H1 (cell line): Measurements from ENCODE around the gene CASP5. TPM values are rescaled to one million over a fixed set of nuclear protein-coding genes. Genes with fewer than 3 reads are reported as not detected.

ENCODE experiments used
- CTCF ChIA-PET: fragments of 300-600 bp; sonication (Branson Sonifier 250); formaldehyde crosslinking; loops from one replicate; lab custom pipeline; 2021; ENCODE audit not compliant: partially characterized antibody; lab: Charles Lee
- POLR2A ChIA-PET: fragments of 300-600 bp; sonication (Branson Sonifier 250); formaldehyde crosslinking; loops from one replicate; lab custom pipeline; 2021; ENCODE audit warnings: inconsistent platforms; ENCODE audit not compliant: partially characterized antibody; lab: Charles Lee
- DNase-seq, 2 experiments: peaks; one replicate each; pipeline versions ENCODE4 v3.0.0 to v3.0.0-alpha.2; 2010 to 2022; ENCODE audit warnings: low spot score in 2 of 2, low read depth in 1 of 2, mixed read lengths in 1 of 2
- FAIRE-seq: peaks from 2 replicates; lab custom pipeline; 2011; peaks lifted over from hg19 to GRCh38; lab: Jason Lieb, UNC
- H2AFZ ChIP-seq: 2 replicates; pipeline ENCODE4 v1.8.1; 2012; ENCODE audit warnings: low read length, inconsistent platforms
- H2AK5ac ChIP-seq: 2 replicates; pipeline ENCODE4 v1.6.1; 2013; ENCODE audit warnings: low read depth, low read length
- H2BK120ac ChIP-seq: replicated peaks from 2 replicates; pipeline ENCODE3; 2013; ENCODE audit warnings: low read depth, low read length, inconsistent platforms
- H2BK12ac ChIP-seq: 2 replicates; pipeline ENCODE4 v1.6.1; 2013; ENCODE audit warnings: low read depth, low read length
- H2BK15ac ChIP-seq: 2 replicates; pipeline ENCODE4 v1.6.1; 2013; ENCODE audit warnings: low read length
- H2BK20ac ChIP-seq: 2 replicates; pipeline ENCODE4 v1.6.1; 2013; ENCODE audit warnings: low read length
- H2BK5ac ChIP-seq: 2 replicates; pipeline ENCODE4 v1.6.1; 2013; ENCODE audit warnings: low read depth, low read length
- H3K14ac ChIP-seq: 2 replicates; pipeline ENCODE4 v1.6.1; 2013; ENCODE audit warnings: inconsistent platforms; ENCODE audit not compliant: insufficient read length
- H3K18ac ChIP-seq: 2 replicates; pipeline ENCODE4 v1.6.1; 2013; ENCODE audit warnings: low read length; ENCODE audit errors: extremely low read depth
- H3K23ac ChIP-seq: 2 replicates; pipeline ENCODE4 v1.6.1; 2013; ENCODE audit warnings: inconsistent platforms; ENCODE audit not compliant: insufficient read length
- H3K23me2 ChIP-seq: 2 replicates; pipeline ENCODE4 v1.6.1; 2013; ENCODE audit warnings: low read depth, low read length
- H3K27ac ChIP-seq: 2 replicates; pipeline ENCODE4 v1.6.1; 2011; ENCODE audit warnings: low read depth, low read length, inconsistent platforms
- H3K27me3 ChIP-seq, 4 experiments: replicated peaks in 1 of 4; 1 replicate in 1 of 4; 2 replicates in 3 of 4; pipeline versions ENCODE4 v1.6.1 to v1.8.1; 2011 to 2013; ENCODE audit warnings: low read length in 3 of 4, mild to moderate bottlenecking in 3 of 4, inconsistent platforms in 2 of 4, mixed read lengths in 2 of 4, moderate library complexity in 1 of 4; ENCODE audit not compliant: control insufficient read depth in 3 of 4, insufficient read depth in 3 of 4; ENCODE audit errors: extremely low read depth in 1 of 4
- H3K36me3 ChIP-seq, 4 experiments: 2 replicates each; pipeline versions ENCODE4 v1.6.1 to v1.8.1; 2011 to 2013; ENCODE audit warnings: mild to moderate bottlenecking in 4 of 4, low read length in 3 of 4, moderate library complexity in 2 of 4, control low read depth in 1 of 4, inconsistent platforms in 1 of 4; ENCODE audit not compliant: insufficient read depth in 4 of 4, control insufficient read depth in 2 of 4
- H3K4ac ChIP-seq: replicated peaks from 2 replicates; pipeline ENCODE3; 2013; ENCODE audit warnings: low read length, low read depth, mixed read lengths, inconsistent platforms; ENCODE audit not compliant: insufficient read length
- H3K4me1 ChIP-seq, 4 experiments: replicated peaks in 1 of 4; 1 replicate in 1 of 4; 2 replicates in 3 of 4; pipeline versions ENCODE4 v1.6.1 to v1.8.1; 2011 to 2013; ENCODE audit warnings: low read length in 3 of 4, inconsistent platforms in 2 of 4, mixed read lengths in 1 of 4; ENCODE audit not compliant: insufficient read depth in 4 of 4, control insufficient read depth in 3 of 4
- H3K4me2 ChIP-seq, 2 experiments: 2 replicates each; pipeline versions ENCODE4 v1.6.1 to v1.8.1; 2011 to 2013; ENCODE audit warnings: low read depth in 2 of 2, low read length in 2 of 2, control low read depth in 1 of 2, inconsistent platforms in 1 of 2, mild to moderate bottlenecking in 1 of 2; ENCODE audit not compliant: insufficient read depth in 1 of 2
- H3K4me3 ChIP-seq, 4 experiments: fragments of 200-600, 300-600 bp in 1 of 4; sonication (generic), shearing (Covaris generic), sonication (Bioruptor Twin) in 1 of 4; 2 replicates each; pipeline versions ENCODE4 v1.5.1 to v1.8.1; 2011 to 2016; ENCODE audit warnings: low read length in 4 of 4, low read depth in 3 of 4, control low read depth in 2 of 4, inconsistent platforms in 2 of 4, mild to moderate bottlenecking in 2 of 4, mixed read lengths in 1 of 4, moderate library complexity in 1 of 4; ENCODE audit not compliant: insufficient read depth in 2 of 4; ENCODE audit errors: extremely low read depth in 1 of 4
- H3K56ac ChIP-seq: replicated peaks from 2 replicates; pipeline ENCODE3; 2013; ENCODE audit warnings: low read depth, mild to moderate bottlenecking, mixed read lengths, low read length, inconsistent platforms; ENCODE audit not compliant: insufficient read length
- H3K79me1 ChIP-seq: 2 replicates; pipeline ENCODE4 v1.6.1; 2013; ENCODE audit warnings: low read depth, low read length, control low read depth
- H3K79me2 ChIP-seq, 2 experiments: 2 replicates each; pipeline versions ENCODE4 v1.6.1 to v1.8.1; 2012 to 2013; ENCODE audit warnings: low read length in 2 of 2, mild to moderate bottlenecking in 2 of 2, inconsistent platforms in 1 of 2; ENCODE audit not compliant: insufficient read depth in 2 of 2, control insufficient read depth in 1 of 2
- H3K9ac ChIP-seq, 4 experiments: replicated peaks in 1 of 4; 1 replicate in 1 of 4; 2 replicates in 3 of 4; pipeline versions ENCODE4 v1.6.1 to v1.8.1; 2011 to 2013; ENCODE audit warnings: low read depth in 3 of 4, low read length in 3 of 4, control low read depth in 2 of 4, mild to moderate bottlenecking in 2 of 4, moderate library complexity in 2 of 4, inconsistent platforms in 1 of 4; ENCODE audit errors: extremely low read depth in 1 of 4
- H3K9me3 ChIP-seq, 2 experiments: 2 replicates each; pipeline versions ENCODE4 v1.6.1 to v1.8.1; 2012 to 2013; ENCODE audit warnings: mild to moderate bottlenecking in 2 of 2, moderate library complexity in 2 of 2, control low read depth in 1 of 2, inconsistent platforms in 1 of 2, low read depth in 1 of 2, low read length in 1 of 2, mixed read lengths in 1 of 2; ENCODE audit not compliant: insufficient read depth in 2 of 2
- H4K20me1 ChIP-seq, 2 experiments: replicated peaks in 1 of 2; 2 replicates each; pipeline versions ENCODE3 to v1.8.1; 2011 to 2013; ENCODE audit warnings: inconsistent platforms in 2 of 2, low read length in 2 of 2, mild to moderate bottlenecking in 1 of 2; ENCODE audit not compliant: insufficient read depth in 2 of 2, control insufficient read depth in 1 of 2
- H4K5ac ChIP-seq: 2 replicates; pipeline ENCODE4 v1.6.1; 2013; ENCODE audit warnings: low read length, low read depth, mixed read lengths, inconsistent platforms; ENCODE audit not compliant: insufficient read length
- H4K8ac ChIP-seq: 2 replicates; pipeline ENCODE4 v1.8.0; 2013; ENCODE audit warnings: mild to moderate bottlenecking, moderate library complexity, low read length, inconsistent platforms; ENCODE audit not compliant: insufficient read depth; ENCODE audit errors: extremely low read depth
- H4K91ac ChIP-seq: replicated peaks from 2 replicates; pipeline ENCODE3; 2013; ENCODE audit warnings: low read length, mixed read lengths, inconsistent platforms; ENCODE audit not compliant: insufficient read length
- EZH2 ChIP-seq: fragments of 200-600 bp; sonication (generic); IDR thresholded peaks from 2 replicates; pipeline ENCODE4 v1.7.1; 2012; ENCODE audit warnings: low read depth, mild to moderate bottlenecking, moderate library complexity, low read length, inconsistent platforms; ENCODE audit not compliant: severe bottlenecking
- JUND ChIP-seq: IDR thresholded peaks from 2 replicates; pipeline ENCODE4 v1.6.1; 2011; ENCODE audit warnings: mild to moderate bottlenecking, improper control_type of control experiment, low read length
- RBBP5 ChIP-seq: IDR thresholded peaks from 2 replicates; pipeline ENCODE4 v1.7.1; 2012; ENCODE audit warnings: low read depth, mild to moderate bottlenecking, inconsistent platforms, low read length, moderate library complexity, borderline replicate concordance
- RXRA ChIP-seq: IDR thresholded peaks from 2 replicates; pipeline ENCODE4 v1.6.1; 2011; ENCODE audit warnings: low read depth, mild to moderate bottlenecking, low read length, moderate library complexity; ENCODE audit not compliant: insufficient read depth
- SAP30 ChIP-seq: fragments of 300-600 bp; sonication (generic); IDR thresholded peaks from 2 replicates; pipeline ENCODE4 v1.7.1; 2012; ENCODE audit warnings: low read length, moderate library complexity, mild to moderate bottlenecking, inconsistent platforms; ENCODE audit not compliant: insufficient read depth, insufficient replicate concordance
- SIN3A ChIP-seq, 2 experiments: IDR thresholded peaks in 1 of 2; conservative IDR thresholded peaks in 1 of 2; 2 replicates each; pipeline ENCODE4 v1.6.1; 2011 to 2012; ENCODE audit warnings: low read length in 2 of 2, improper control_type of control experiment in 1 of 2, low read depth in 1 of 2, mild to moderate bottlenecking in 1 of 2
- TEAD4 ChIP-seq: IDR thresholded peaks from 2 replicates; pipeline ENCODE4 v1.6.1; 2012; ENCODE audit warnings: low read depth, low read length, inconsistent platforms, mixed read lengths
- WGBS, 2 experiments: shearing (Covaris generic) in 1 of 2; methylation state at CpG; one replicate each; pipeline versions ENCODE4 v1.1.6 to v1.1.7; 2013 to 2015; ENCODE audit warnings: low lambda C conversion rate in 2 of 2, mixed read lengths in 2 of 2, inconsistent platforms in 1 of 2, low coverage in 1 of 2, missing lambda C conversion rate in 1 of 2; ENCODE audit not compliant: insufficient replicate concordance in 2 of 2, insufficient coverage in 1 of 2, insufficient read length in 1 of 2; ENCODE audit errors: extremely low coverage in 1 of 2, missing lambda C conversion rate in 1 of 2; 5-methylcytosine and 5-hydroxymethylcytosine counted together
- polyA plus RNA-seq, 7 experiments: library from polyadenylated mRNA; depleted of rRNA in 3 of 7; stranded (reverse) in 5 of 7; unstranded in 2 of 7; fragments of >200 nt in 5 of 7; fragments of 200-250 nt in 2 of 7; gene quantifications; 1 replicate in 5 of 7; 2 replicates in 1 of 7; 4 replicates in 1 of 7; pipeline versions ENCODE4 v1.2.1 to v1.2.3, GENCODE V29; 2011 to 2013; ENCODE audit warnings: missing spikeins in 2 of 7, mixed read lengths in 2 of 7
- total RNA-seq: library from RNA; stranded (reverse); fragmentation: NEBNext Ultra II Directional; extraction: Animal tissue kit (Norgen Biotek cat#: 25700); gene quantifications from 2 replicates; pipeline ENCODE4 v1.2.1, GENCODE V29; 2021
- TF ChIP-seq, protein P1 (sequence below), 3 experiments: IDR thresholded peaks; 1 replicate in 2 of 3; 2 replicates in 1 of 3; pipeline versions ENCODE4 v1.5.1 to v1.6.1; 2011; ENCODE audit warnings: low read length in 3 of 3, mild to moderate bottlenecking in 3 of 3, inconsistent platforms in 2 of 3, low read depth in 1 of 3, moderate library complexity in 1 of 3; ENCODE audit not compliant: insufficient read depth in 1 of 3; ENCODE audit errors: control extremely low read depth in 1 of 3

CASP5 gene
- total and polyA plus RNA-seq, 2 of the 8 experiments (the other 6 are each of a cell fraction or from before 2014, with no cell fraction given), result not detected

DNA sequence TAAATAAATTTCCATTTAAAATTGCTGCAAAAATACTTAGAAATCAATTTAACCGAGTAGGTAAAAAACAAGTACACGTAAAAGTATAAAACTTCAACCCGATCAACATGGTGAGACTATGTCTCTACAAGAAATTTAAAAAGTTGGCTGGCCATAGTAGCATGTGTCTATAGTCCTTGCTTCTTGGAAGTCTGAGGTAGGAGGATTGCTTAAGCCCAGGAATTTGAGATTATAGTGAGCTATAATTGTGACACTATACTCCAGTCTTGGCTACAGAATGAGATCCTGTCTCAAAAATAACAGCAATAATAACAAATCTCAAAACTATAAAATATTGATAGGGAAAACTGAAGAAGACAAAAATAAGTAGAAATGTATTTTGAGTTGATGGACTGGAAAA lies 65.7 kb downstream of the CASP5 start:
- Histone ChIP-seq H3K4me3 (no peak overlapping the region), H3K4me1 (no peaks in the 10 kb centered on the region), H3K4ac (no peak overlapping the region), H3K79me2 (no peaks in the 10 kb centered on the region), H2BK20ac (no peak overlapping the region), H2BK15ac (no peak overlapping the region), H3K36me3 (no peaks in the 10 kb centered on the region), H2AK5ac (no peak overlapping the region), H3K18ac (no peak overlapping the region), H3K27me3 (no peaks in the 10 kb centered on the region), H4K8ac (no peak overlapping the region), H4K5ac (no peak overlapping the region), H3K79me1 (no peaks in the 10 kb centered on the region), H3K4me2 (no peak overlapping the region), H2BK120ac (no peak overlapping the region), H3K9ac (no peak overlapping the region), H3K23me2 (no peaks in the 10 kb centered on the region), H3K9me3 (no peaks in the 10 kb centered on the region), H3K27ac (no peak overlapping the region), H2BK5ac (no peak overlapping the region), H4K91ac (no peak overlapping the region), H2AFZ (no peak overlapping the region), H4K20me1 (no peaks in the 10 kb centered on the region), H3K56ac (no peak overlapping the region), H2BK12ac (no peak overlapping the region), H3K14ac (no peak overlapping the region), H3K23ac (no peak overlapping the region)
- DNase-seq (no peak), FAIRE-seq (no peak)
- ChIA-PET POLR2A (no interaction called here), CTCF (interaction anchor here (1.3 to 1.5 kb wide), 2 partner anchors 10 to 12 kb away, joined by 3 to 6 read pairs; no protein-coding TSS in a partner anchor)
- whole genome bisulfite sequencing, 2 experiments, result 92% methylated on average over 3 of the region's 3 CpGs; no CpG with 5 or more reads in 1 of the 2 experiments
- no peak for TF ChIP-seq EZH2
- no peak for TF ChIP-seq RXRA
- TF ChIP-seq SIN3A (conservative IDR thresholded peaks at IDR 0.05 in 1 of 2, IDR thresholded peaks at IDR 0.05 in 1 of 2; ENCODE audit: low read depth in 1 of 2, low read length in 2 of 2), result no peak
- no peak for TF ChIP-seq RBBP5
- no peak for TF ChIP-seq SAP30
- TF ChIP-seq, protein P1, sequence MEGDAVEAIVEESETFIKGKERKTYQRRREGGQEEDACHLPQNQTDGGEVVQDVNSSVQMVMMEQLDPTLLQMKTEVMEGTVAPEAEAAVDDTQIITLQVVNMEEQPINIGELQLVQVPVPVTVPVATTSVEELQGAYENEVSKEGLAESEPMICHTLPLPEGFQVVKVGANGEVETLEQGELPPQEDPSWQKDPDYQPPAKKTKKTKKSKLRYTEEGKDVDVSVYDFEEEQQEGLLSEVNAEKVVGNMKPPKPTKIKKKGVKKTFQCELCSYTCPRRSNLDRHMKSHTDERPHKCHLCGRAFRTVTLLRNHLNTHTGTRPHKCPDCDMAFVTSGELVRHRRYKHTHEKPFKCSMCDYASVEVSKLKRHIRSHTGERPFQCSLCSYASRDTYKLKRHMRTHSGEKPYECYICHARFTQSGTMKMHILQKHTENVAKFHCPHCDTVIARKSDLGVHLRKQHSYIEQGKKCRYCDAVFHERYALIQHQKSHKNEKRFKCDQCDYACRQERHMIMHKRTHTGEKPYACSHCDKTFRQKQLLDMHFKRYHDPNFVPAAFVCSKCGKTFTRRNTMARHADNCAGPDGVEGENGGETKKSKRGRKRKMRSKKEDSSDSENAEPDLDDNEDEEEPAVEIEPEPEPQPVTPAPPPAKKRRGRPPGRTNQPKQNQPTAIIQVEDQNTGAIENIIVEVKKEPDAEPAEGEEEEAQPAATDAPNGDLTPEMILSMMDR (IDR thresholded peaks at IDR 0.05; ENCODE audit: control extremely low read depth in 1 of 3, insufficient read depth in 1 of 3, low read depth in 1 of 3, low read length in 3 of 3), result no peak
- no peak for TF ChIP-seq TEAD4
- no peak for TF ChIP-seq JUND
